GM19239 (cell line): ENCODE results near the gene ILDR1.
A peak's percentile ranks its signal among the peaks of the same experiment; 100 is the strongest.
"Not testable (repeated sequence)": the region's sequence is repeated elsewhere in the genome, so short reads cannot be mapped to it uniquely, and the experiment has no call there.

Source experiments
- DNase-seq: peaks from one replicate; pipeline ENCODE4 v3.0.0; 2011; ENCODE audit warnings: low spot score; ENCODE audit not compliant: insufficient read length
- FAIRE-seq: peaks from 2 replicates; lab custom pipeline; 2011; peaks lifted over from hg19 to GRCh38; lab: Jason Lieb, UNC

The ILDR1 gene

DNA sequence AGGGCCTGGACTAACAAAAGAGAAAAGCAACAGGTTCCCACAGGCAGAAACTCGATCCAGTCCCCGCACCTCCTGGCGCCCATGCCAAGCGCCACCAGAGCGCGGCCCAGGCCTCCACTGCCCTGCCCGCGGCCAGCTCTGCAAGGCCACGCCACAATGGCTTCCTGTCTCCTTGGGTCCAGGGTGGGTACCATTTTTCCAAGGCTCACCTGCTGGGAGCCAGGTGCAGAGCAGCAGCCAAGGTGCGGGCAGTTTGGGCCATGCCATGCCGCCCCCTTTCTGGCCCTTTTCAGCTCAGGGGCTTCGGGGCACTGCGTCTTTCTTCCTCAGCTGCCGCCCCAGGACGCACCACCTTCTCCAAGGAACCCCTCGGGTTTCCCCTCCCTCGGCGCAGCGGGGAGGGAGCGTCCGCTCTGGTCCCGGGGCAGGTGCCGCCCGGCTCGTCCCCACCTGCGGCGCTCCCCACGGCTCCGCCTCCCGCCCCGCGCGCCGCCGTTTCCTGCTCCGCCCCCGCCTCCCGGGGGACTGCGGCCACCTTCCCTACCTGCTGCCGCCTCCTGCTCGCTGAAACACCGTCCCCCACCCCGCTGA is at the start of gene ILDR1:
Gene ILDR1 (minus strand): TSS at position 437 of the 591 bp plus-strand sequence. CDS start 170 bp downstream, at position 267.
- peak; percentile 82 for FAIRE-seq

DNA sequence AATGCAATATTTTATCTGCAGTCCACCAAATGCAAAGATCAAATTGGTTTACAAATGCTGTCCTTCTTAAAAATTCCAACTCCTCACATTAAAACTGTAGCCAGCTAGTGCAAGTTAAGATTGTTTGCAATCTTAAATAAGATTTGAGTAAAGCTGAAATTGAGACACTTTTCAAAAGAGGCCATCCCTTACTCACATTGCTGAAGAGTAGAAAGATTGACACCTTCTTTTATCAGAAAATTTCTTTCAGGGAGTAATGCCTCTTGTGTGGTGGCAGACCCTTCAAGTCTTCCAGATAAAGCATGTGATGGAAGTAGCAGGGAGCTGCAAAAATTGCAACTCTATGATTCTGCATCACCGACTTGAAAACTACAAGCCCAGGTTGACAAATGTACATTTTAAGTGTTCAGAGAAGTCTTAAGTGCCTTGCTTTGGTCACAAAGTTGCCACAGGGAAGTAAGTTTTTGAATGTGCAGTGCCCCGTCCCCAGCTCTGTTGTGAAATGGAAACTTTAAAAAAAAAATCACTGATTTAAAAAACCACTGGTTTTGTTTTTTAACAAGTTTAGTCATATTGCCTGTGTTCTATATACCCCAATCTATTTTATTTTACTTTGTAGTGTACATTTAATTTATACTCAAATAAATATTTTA is 45.7 kb upstream of the ILDR1 start:
- DNase-seq: no peak

More for the DNA sequence above, at the start of gene ILDR1:
- no peak for DNase-seq

DNA sequence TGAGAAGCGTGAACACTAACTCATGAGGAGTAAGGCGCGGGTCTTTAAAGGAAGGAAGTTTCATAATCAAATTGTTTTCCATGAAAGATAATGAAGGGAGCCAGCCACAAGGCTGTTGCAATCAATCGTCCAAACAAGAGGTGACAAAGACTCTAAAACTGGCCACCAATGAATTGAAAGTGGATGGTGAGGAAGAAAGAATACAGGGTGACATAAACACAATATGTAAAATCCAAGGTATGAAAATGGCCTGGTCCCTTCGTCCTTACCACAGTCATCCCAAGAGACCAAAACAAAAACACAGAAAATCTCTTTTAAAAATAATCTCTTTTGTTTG is 45.1 kb upstream of the ILDR1 start:
- FAIRE-seq: peak; percentile 96
- no peak for DNase-seq

More for the DNA sequence above, 45.7 kb upstream of the ILDR1 start:
- FAIRE-seq: no peak

DNA sequence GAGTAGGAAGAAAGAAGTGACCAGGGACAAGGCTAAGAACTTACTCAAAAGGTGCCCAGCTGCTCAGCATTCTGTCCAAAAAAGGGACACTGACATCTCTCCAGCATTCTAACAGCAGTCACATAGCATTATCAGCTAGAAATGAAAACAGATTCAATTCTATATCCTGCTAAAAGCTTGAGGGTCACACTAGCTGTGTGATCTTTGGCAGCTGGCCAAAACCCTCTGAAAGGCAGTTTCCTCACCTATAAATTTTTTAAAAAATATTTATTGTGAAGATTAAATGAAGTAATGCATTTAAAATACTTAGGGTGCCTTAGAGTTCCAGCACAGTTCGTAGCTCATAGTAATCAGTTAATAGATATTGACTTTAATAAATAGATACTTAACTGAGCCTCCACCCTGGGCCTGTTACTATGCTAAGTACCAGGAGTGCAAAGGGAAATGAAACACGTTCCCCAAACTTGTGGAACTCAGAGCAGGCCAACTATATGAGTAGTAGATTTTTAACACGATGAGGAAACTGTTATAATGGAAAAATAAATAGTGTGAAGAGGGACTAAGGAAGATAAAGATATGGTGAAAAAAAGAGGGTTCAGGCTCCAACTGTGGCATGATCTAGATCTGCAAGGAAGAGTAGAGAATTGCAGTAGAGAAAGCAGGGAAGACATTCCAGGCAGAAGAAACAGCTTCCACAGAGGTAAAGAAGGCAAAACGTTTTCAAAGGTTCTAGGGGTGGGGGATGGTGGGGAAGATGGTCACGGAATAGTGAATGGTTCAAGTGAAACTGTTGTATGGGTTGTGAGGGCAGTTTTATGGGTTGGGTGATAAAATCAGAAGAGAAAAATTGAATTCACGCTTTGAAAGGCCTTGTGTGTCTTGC is 44.5 kb upstream of the ILDR1 start:
- no peak for DNase-seq
- no peak for FAIRE-seq

DNA sequence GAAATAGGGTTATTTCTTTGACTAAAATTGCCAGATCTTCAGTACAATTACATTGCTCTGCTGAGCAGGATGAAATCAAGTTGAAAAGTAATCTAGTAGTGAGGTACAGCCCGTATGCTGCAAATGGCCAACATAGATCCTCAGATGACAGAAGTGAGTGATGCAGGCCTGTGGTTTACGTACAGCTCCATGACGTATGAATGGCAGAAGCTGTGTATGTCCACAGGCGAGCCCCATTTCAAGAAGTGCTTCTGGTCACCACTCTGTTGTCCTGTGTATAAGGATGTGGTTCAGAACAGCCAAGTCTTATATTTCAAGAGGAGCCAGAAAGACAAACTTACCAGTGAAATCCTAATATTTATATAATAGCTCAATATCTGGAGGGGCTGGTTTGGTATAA is 42.3 kb upstream of the ILDR1 start:
- no peak for FAIRE-seq

DNA sequence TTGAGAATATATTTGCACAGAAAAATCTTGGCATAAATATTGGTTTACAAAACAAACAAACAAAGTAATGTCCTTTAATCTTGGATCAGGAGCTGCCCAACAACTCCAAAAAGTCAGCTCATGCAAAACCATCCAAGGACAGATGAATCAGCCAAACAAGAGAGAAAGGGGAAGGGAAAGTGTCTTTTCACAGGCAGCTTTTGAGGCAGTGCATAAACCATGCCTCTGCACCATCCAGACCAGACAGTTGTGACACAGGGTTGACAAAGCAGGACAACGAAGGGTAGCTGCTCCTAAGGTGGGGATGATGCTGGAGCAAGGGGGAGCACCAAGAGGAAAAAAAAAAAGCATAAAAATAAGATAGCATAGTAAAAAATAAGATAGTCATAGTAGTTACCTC is 41.9 kb upstream of the ILDR1 start:
- FAIRE-seq: peak; percentile 94

More for the DNA sequence above, 42.3 kb upstream of the ILDR1 start:
- DNase-seq: no peak

DNA sequence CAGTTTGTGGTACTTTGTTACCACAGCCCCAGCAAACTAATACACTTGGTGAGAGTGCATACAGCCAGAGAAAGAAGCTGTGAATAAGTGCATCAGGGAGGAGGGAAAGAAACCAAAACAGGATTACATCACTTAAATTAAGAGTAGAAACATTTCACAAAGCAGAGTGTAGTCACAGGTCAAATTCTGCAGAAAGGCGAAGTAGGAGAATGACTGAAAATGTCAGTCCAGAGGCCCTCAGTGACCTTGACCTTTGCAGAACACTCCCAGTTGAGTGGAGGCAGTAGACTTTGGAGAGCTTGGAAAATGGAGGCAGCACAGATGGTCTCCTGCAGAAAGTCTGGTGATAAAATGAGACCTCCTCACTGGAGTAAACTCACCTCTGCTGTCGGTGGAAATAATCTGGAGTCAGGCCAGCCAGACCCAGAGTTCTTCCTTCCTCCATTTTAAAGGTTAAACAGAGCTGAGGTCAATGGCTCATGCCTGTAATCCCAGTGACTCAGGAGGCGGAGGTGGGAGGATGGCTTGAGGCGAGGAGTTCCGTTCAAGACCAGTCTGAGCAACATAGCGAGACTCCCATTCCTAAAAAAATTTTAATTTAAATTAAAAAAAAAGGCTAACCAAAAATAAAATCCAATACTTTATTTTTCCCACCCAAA is 38.1 kb upstream of the ILDR1 start:
- DNase-seq (no peak), FAIRE-seq (peak; percentile 84)

More for the DNA sequence above, 41.9 kb upstream of the ILDR1 start:
- DNase-seq: no peak

DNA sequence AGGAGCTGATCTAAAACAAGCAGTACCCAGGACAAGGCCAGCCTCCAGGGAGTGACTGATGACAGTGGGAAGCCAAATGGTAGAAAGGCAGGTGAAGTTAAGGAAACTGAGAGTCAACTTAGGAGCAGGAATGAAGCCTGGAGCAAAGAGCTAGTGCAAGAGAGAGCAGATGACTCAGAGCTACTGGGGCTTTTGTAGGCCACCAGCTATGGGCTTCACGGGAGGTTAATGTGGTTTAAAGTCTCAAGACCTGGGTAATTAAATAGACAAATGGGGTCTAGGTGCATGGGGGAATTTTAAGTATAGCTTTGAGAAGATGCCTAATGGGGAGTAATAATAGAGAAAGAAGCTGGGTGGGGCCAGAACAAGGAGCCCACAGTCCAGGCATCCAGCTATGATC is 36.2 kb upstream of the ILDR1 start:
- FAIRE-seq (peak; percentile 97), DNase-seq (no peak)

DNA sequence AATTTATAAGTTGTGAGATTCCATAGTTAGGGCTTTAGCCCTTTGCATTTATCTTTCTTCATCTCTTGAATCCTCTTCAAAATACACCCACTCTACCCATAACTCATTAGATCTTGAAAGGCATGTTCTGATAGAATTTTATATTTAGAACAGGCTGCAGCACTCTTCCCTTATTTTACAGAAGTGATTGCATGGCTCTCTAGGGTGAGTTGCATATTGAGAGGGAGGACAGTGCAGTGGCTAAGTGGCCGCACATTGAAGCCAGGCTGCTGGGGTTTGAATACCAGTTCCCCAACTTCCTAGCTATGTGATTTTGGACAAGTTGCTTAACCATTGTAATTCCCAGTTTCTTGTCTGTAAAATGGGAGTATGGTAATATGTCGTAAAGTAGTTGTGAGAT is 35.6 kb upstream of the ILDR1 start:
- no peak for DNase-seq

DNA sequence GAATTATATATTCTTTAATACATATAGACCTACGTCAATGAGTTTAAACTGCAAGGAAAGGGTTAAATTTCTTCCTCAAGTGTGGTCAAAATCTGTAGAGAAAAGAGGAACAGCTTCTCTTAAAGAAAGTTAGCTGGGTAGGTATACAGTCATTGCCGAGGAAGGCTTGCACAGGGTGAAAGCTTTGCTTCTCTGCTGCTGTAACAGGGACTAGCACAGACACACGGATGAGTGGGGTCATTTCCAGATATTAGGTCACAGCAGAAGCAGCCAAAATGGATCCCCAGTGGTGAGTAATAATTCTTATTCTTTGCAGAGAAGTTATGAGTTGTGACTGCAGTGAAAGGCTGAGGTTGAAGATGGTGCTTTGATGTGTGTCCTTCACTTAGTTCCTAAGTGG is 33.2 kb upstream of the ILDR1 start, which contains the start of gene CD86:
Gene CD86 (plus strand): TSS at position 148 of the 400 bp plus-strand sequence. CDS start 128 bp downstream, at position 276.
- peak; percentile 94 for FAIRE-seq

More for the DNA sequence above, 35.6 kb upstream of the ILDR1 start:
- peak; percentile 44 for FAIRE-seq

DNA sequence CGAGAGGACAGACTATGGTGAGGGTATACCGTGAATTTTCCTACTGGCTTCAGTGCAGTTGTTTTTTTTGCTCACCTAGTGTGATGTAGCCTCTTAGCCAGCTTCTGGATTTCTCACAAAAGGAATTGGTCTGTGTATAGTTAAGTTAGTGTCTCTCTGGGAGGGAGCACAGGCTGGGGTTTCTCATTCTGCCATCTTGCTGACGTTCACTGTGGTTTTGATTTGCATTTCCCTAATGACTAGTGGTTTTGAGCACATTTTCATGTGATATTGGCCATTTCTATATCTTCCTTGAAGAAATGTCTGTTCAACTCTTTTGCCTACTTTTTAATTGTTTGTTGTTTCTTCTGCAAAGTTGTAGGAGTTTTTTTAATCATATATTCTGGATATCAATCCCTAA is 30.9 kb upstream of the ILDR1 start:
- peak; percentile 87 for FAIRE-seq
- DNase-seq: no peak

More for the DNA sequence above, 33.2 kb upstream of the ILDR1 start, which contains the start of gene CD86:
- no peak for DNase-seq

DNA sequence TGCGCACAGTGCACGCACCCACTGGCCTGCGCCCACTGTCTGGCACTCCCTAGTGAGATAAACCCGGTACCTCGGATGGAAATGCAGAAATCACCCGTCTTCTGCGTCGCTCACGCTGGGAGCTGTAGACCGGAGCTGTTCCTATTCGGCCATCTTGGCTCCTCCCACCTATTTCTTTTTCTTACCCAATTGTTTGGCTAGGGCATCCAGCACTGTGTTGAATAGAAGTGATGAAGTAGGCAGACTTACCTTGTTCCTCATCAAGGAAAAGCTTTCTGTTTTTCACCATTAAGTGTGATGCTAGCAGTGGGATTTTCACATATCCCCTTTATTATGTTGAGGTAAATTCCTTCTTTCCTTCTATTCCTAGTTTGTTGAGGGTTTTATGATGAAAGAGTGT is 25.7 kb upstream of the ILDR1 start:
- FAIRE-seq, DNase-seq: not testable (repeated sequence)

DNA sequence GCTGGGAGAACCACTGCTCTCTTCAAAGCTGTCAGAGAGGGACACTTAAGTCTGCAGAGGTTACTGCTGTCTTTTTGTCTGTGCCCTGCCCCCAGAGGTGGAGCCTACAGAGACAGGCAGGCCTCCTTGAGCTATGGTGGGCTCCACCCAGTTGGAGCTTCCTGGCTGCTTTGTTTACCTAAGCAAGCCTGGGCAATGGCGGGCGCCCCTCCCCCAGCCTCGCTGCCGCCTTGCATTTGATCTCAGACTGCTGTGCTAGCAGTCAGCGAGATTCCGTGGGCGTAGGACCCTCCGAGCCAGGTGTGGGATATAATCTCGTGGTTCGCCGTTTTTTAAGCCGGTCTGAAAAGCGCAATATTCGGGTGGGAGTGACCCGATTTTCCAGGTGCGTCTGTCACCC is 25.2 kb upstream of the ILDR1 start:
- FAIRE-seq, DNase-seq: not testable (repeated sequence)

DNA sequence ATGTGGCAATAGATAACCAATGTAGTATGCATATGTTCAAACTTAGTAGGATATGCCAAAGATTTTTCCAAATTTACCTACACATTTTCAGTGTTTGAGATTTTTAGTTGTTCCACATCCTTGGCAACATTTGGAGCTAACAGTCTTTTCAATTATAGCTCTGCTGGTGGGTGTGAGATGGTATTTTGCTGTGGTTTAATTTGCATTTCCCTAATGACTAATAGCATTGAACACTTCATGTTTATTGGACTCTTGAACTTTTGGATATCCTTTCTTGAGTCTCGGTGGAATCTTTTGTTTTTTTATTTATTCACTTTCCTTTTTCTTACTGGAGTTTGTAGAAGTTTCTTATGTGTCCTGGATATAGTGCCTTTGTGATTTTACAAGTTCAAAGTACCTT is 11.0 kb upstream of the ILDR1 start:
- DNase-seq: no peak
- FAIRE-seq: peak; percentile 89

DNA sequence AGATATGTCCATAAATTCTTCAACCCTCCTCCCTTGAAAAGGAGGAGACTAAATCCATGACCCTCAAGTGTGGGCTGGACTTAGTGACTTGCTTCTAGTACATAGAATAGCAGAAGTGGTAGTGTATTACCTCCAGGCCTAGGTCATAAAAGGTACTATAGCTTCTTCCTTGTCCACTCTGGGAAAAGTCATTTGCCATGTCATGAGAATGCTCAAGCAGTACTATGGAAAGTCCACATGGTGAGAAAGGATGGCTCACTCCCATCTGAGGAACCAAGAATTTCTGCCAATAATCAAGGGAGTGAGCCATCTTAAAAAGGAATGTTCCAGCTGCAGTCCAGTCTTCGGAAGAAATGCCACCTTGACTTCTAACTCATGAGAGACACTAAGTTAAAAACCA is 10.5 kb upstream of the ILDR1 start:
- no peak for DNase-seq
- FAIRE-seq: no peak

DNA sequence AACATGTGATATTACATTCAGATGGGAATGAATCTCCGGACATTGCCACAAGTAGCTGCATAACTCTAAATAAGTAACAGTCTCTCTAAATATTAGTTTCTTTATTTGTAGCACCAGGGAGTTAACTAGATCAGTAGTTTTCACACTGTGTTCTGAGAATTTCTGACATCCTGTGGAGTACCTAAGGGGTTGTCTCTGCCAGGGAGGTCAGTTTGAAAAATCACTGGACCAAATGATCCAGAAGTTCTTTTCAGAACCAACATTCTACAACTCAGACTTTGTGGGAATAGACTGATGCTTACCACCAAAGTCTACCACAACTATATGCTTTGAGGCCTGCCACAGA is 9.0 kb upstream of the ILDR1 start:
- FAIRE-seq (no peak), DNase-seq (no peak)

DNA sequence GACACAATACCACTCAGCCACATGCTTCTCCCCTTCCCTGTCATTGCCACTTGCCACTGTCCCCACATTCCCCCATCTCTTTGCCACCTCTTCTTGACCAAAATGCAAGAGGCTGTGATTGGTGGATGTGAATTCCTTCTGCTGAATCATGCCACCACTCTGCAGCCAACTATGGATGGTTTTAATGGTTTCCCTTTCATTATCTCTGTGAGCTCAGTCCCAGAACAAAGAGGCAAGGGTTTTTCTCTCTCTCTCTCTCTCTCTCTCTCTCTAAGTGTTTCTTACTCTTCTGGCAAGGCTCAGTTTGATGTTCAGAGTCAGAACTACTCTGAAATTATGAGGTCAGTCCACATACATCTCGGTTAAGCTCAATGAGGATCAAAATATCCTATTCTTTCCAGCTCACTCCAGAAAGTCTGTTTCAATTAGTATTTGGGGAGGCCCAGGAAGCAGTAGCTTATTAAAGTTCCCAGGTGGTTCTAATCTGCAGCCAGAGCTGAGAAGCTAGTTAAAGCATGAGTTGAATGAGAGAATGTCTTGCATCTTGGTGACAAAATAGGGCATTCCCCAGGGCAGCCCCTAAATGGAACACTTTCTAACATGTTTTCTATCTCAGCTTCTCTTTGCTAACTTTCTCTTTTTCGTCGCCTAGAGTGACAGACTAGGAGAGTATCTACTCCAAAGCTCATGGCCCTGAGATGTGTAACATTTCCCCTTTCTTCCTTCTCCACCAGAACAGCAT is 8.5 kb upstream of the ILDR1 start:
- DNase-seq (no peak), FAIRE-seq (peak; percentile 98)

DNA sequence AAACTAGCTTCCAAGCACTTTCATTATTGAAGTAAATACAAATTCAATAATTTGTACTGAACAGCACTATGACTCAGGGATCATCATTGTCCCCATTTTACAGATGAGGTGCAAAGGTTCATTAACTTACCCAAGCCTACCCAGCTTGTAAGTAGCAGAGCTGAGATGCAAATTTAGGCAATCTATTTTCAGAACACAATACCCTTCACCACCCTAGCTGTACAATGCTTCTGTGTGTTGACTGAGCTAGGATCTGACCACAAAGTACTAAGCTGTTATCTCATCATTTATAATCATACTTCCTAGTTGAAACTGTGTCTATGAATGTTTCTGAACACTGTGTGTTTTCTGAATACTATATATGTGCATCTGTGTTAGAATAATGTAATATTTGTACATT is 3.2 kb upstream of the ILDR1 start:
- peak; percentile 47 for DNase-seq
- peak; percentile 98 for FAIRE-seq

DNA sequence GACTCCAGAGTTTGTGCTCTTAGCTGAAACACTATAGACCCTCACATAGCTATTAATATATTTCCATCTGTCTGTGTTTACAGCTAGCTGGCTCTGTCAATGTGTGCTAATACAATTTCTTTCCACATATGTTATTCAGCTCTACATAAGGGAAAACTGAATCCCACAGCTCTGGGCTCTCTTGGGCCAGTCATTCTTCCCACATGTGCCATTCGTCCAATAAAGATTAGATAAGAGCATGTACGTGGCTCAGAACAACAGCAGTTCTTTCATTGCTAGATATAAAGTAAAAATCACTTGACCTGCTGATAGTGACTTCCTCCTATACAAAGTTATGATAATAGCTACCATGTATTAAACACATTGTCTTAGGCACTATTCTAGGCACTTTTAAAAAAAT is 2.8 kb upstream of the ILDR1 start:
- DNase-seq (no peak), FAIRE-seq (peak; percentile 76)
